Heart left ventricle (tissue), 13 donors: ENCODE results near the gene SUB1.

Experiments
- CTCF ChIP-seq, 12 donors: fragments of 200-600 bp; sonication (generic) in 4 of 12; IDR thresholded peaks; one replicate each; pipeline versions ENCODE4 v1.5.0 to v1.8.0; 2018 to 2022; ENCODE audit warnings: antibody characterized with exemption in 12 of 12, mild to moderate bottlenecking in 5 of 12
- POLR2A ChIP-seq, 2 donors: fragments of 450-650 bp; IDR thresholded peaks; one replicate each; pipeline ENCODE4 v1.6.1; 2017; ENCODE audit warnings: antibody characterized with exemption in 2 of 2, mild to moderate bottlenecking in 2 of 2, moderate library complexity in 2 of 2
- donor health status: ischemic (EF 13 %, LVEDD 7.1; RV severe dilation, severe dysfunction).
- donor health status: DM: no; HTN: yes; CAD: no.
- donor health status: DM: no; HTN: no; CAD: no.
- donor health status: ischemic (EF 25% LVEDD 6.9; RV normal size, moderate dysfunction).
- donor health status: ischemic (EF 25% LVEDD 5.7; RV mildly dilated, moderate dysfunction).
- donor health status: ischemic (EF 35%, LVEDD 5.7; RV mildly dilated, moderate dysfunction).
- donor health status: nonischemic (EF 11% LVEDD 7.7; RV severe dilation, severe dysfunction).
- donor health status: DM: yes; HTN: yes; CAD: no.
- donor health status: PGD.
- donor health status: ischemic (EF 29% LVEDD 5.4; RV normal size, mild dysfunction).
- donor health status: nonischemic (EF 23%, LVEDD 6.1; RV moderate dilation, normal function).

GRCh38 chr5:32638309-32638708 lies 53.0 kb downstream of the SUB1 start:
- TF ChIP-seq CTCF (IDR thresholded peaks at IDR 0.05), result no peak
- no peak for TF ChIP-seq POLR2A (IDR thresholded peaks at IDR 0.05)
